CD4-positive, alpha-beta T cell (primary cell): ENCODE measurements around the gene SIGLEC10. TPM values are rescaled to one million over a fixed set of nuclear protein-coding genes. Genes with fewer than 3 reads are reported as not detected.
A peak's percentile ranks its signal among the peaks of the same experiment; 100 is the strongest.
"Not testable (repeated sequence)": the region's sequence is repeated elsewhere in the genome, so short reads cannot be mapped to it uniquely, and the experiment has no call there.

Experiments
- ATAC-seq: fragments of 200-7000 bp; cut with Tn5 transposase; one replicate; pipeline ENCODE4 v1.10.0; 2022; ENCODE audit warnings: mild to moderate bottlenecking; ENCODE audit not compliant: poor library complexity
- CTCF ChIA-PET: fragments of 350-600 bp; sonication (Branson Sonifier 250); formaldehyde crosslinking; loops from one replicate; lab custom pipeline; 2021; ENCODE audit warnings: antibody characterized with exemption, inconsistent platforms; lab: Charles Lee
- POLR2A ChIA-PET: fragments of 350-600 bp; sonication (Branson Sonifier 250); formaldehyde crosslinking; loops from one replicate; lab custom pipeline; 2021; ENCODE audit warnings: antibody characterized with exemption, inconsistent platforms; lab: Charles Lee
- DNase-seq, 14 experiments: peaks; one replicate each; pipeline ENCODE4 v3.0.0-alpha.2; 2013 to 2020; ENCODE audit warnings: mixed read lengths in 2 of 14
- H3K27ac ChIP-seq, 2 donors: one replicate each; pipeline versions ENCODE4 v1.5.1 to v1.7.0; 2013; ENCODE audit warnings: low read length in 2 of 2, low read depth in 1 of 2, mild to moderate bottlenecking in 1 of 2
- H3K27me3 ChIP-seq, 2 experiments: 1 replicate in 1 of 2; 2 replicates in 1 of 2; pipeline versions ENCODE4 v1.6.1 to v1.7.0; 2013; ENCODE audit warnings: low read length in 2 of 2, control low read depth in 1 of 2, mild to moderate bottlenecking in 1 of 2, moderate library complexity in 1 of 2; ENCODE audit not compliant: insufficient read depth in 2 of 2, control insufficient read depth in 1 of 2
- H3K36me3 ChIP-seq: one replicate; pipeline ENCODE4 v1.6.1; 2013; ENCODE audit warnings: low read length, control low read depth; ENCODE audit not compliant: insufficient read depth
- H3K4me1 ChIP-seq: one replicate; pipeline ENCODE4 v1.6.1; 2013; ENCODE audit warnings: low read length, control low read depth; ENCODE audit not compliant: insufficient read depth
- H3K4me3 ChIP-seq: one replicate; pipeline ENCODE4 v1.5.1; 2013; ENCODE audit warnings: mild to moderate bottlenecking, low read length, moderate library complexity
- H3K9me3 ChIP-seq, 2 experiments: 1 replicate in 1 of 2; 2 replicates in 1 of 2; pipeline versions ENCODE4 v1.6.1 to v1.7.0; 2013; ENCODE audit warnings: low read length in 2 of 2, mild to moderate bottlenecking in 2 of 2, control low read depth in 1 of 2, moderate library complexity in 1 of 2; ENCODE audit not compliant: control insufficient read depth in 1 of 2, insufficient read depth in 1 of 2
- H3K27ac Mint-ChIP-seq: one replicate; pipeline ENCODE4 v1.8.0; 2020; ENCODE audit warnings: mixed read lengths
- H3K27me3 Mint-ChIP-seq: one replicate; pipeline ENCODE4 v1.8.0; 2021; ENCODE audit warnings: mixed read lengths
- H3K36me3 Mint-ChIP-seq: one replicate; pipeline ENCODE4 v1.8.0; 2021; ENCODE audit warnings: low read depth, mixed read lengths
- H3K4me1 Mint-ChIP-seq: one replicate; pipeline ENCODE4 v1.8.0; 2021; ENCODE audit warnings: low read depth, mixed read lengths
- H3K4me3 Mint-ChIP-seq: one replicate; pipeline ENCODE4 v1.8.0; 2020; ENCODE audit warnings: mild to moderate bottlenecking, mixed read lengths
- H3K9me3 Mint-ChIP-seq: one replicate; pipeline ENCODE4 v1.8.0; 2020; ENCODE audit warnings: mixed read lengths
- intact Hi-C, 2 experiments: fragments of 100-400 bp; cut with DNase I in 1 of 2; cut with micrococcal nuclease in 1 of 2; formaldehyde crosslinking; loops; one replicate each; pipeline versions ENCODE4 v1.15.1 to v1.9.0; 2023 to 2025; cut with DNase I, micrococcal nuclease
- total RNA-seq, 174 experiments: library from RNA in 2 of 174; stranded (reverse) in 2 of 174; gene quantifications; one replicate each; pipeline ENCODE4 v1.2.3 and lab custom pipeline; 2021 to 2026
- TF ChIP-seq, protein P1 (sequence below): fragments of 200-600 bp; IDR thresholded peaks from one replicate; pipeline ENCODE4 v1.8.0; 2022; ENCODE audit warnings: antibody characterized with exemption, mild to moderate bottlenecking

SIGLEC10 gene
- total RNA-seq, 2 experiments from 2014 or later, result 0.39 to 0.58 TPM

GRCh38 chr19:51399231-51399630 lies 18.2 kb downstream of the SIGLEC10 start:
- ChIA-PET POLR2A (no interaction called here), CTCF (interaction anchor here (1.0 kb wide), 1 partner anchor 117 kb away, joined by 3 read pairs; no protein-coding TSS in a partner anchor)
- H3K9me3 Mint-ChIP-seq, result no peaks in the 10 kb centered on the region
- DNase-seq (no peak), ATAC-seq (no peak)
- intact Hi-C loops, result no loop called here
- Histone ChIP-seq H3K36me3 (no peaks in the 10 kb centered on the region), H3K27ac (no peak overlapping the region), H3K9me3 (peaks cover 15 to 26% of the 10 kb centered on the region in 2 experiments), H3K4me1 (peaks cover 11% of the 10 kb centered on the region), H3K4me3 (no peak overlapping the region), H3K27me3 (no peaks in the 10 kb centered on the region)
- H3K4me3 Mint-ChIP-seq, result no peak overlapping the region
- H3K27me3 Mint-ChIP-seq, result peaks cover 6% of the 10 kb centered on the region
- H3K36me3 Mint-ChIP-seq, result no peaks in the 10 kb centered on the region
- TF ChIP-seq, protein P1, sequence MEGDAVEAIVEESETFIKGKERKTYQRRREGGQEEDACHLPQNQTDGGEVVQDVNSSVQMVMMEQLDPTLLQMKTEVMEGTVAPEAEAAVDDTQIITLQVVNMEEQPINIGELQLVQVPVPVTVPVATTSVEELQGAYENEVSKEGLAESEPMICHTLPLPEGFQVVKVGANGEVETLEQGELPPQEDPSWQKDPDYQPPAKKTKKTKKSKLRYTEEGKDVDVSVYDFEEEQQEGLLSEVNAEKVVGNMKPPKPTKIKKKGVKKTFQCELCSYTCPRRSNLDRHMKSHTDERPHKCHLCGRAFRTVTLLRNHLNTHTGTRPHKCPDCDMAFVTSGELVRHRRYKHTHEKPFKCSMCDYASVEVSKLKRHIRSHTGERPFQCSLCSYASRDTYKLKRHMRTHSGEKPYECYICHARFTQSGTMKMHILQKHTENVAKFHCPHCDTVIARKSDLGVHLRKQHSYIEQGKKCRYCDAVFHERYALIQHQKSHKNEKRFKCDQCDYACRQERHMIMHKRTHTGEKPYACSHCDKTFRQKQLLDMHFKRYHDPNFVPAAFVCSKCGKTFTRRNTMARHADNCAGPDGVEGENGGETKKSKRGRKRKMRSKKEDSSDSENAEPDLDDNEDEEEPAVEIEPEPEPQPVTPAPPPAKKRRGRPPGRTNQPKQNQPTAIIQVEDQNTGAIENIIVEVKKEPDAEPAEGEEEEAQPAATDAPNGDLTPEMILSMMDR, result no peak
- H3K27ac Mint-ChIP-seq, result no peak overlapping the region
- peaks cover 7% of the 10 kb centered on the region for H3K4me1 Mint-ChIP-seq

- H3K9me3 ChIP-seq, result peaks cover 12 to 16% of the 10 kb centered on the region in 2 experiments
- H3K36me3 Mint-ChIP-seq, result no peaks in the 10 kb centered on the region
- peak overlapping the region; percentile 25 for H3K4me3 Mint-ChIP-seq
- no peak overlapping the region for H3K4me3 ChIP-seq
- peaks cover 18% of the 10 kb centered on the region for H3K4me1 ChIP-seq
- H3K9me3 Mint-ChIP-seq, result no peaks in the 10 kb centered on the region
- H3K27me3 Mint-ChIP-seq, result peaks cover under 1% of the 10 kb centered on the region
- ATAC-seq (no peak), DNase-seq (peak in 3 of 14 experiments; percentile 41 to 48 (median 45))
- no peak overlapping the region for H3K27ac ChIP-seq
- intact Hi-C loops, result no loop called here
- H3K27me3 ChIP-seq, result no peaks in the 10 kb centered on the region
- ChIA-PET CTCF (interaction anchor here (0.7 kb wide), 1 partner anchor 23 kb away, joined by 3 read pairs; no protein-coding TSS in a partner anchor), POLR2A (no interaction called here)
- TF ChIP-seq, protein P1, result peak; percentile 68
- H3K27ac Mint-ChIP-seq, result no peak overlapping the region
- H3K36me3 ChIP-seq, result no peaks in the 10 kb centered on the region
- peaks cover 13% of the 10 kb centered on the region for H3K4me1 Mint-ChIP-seq
Measured at GRCh38 chr19:51398096-51398704, 19.2 kb downstream of the SIGLEC10 start.

- H3K4me3 ChIP-seq, ATAC-seq, CTCF ChIA-PET, H3K4me3 Mint-ChIP-seq, intact Hi-C loops, DNase-seq, H3K36me3 ChIP-seq, H3K9me3 Mint-ChIP-seq, H3K27ac ChIP-seq, H3K27ac Mint-ChIP-seq, POLR2A ChIA-PET, H3K36me3 Mint-ChIP-seq, H3K27me3 Mint-ChIP-seq, H3K27me3 ChIP-seq: not testable (repeated sequence)
- Histone ChIP-seq H3K4me1 (peaks cover 18% of the 10 kb centered on the region), H3K9me3 (peaks cover 6 to 10% of the 10 kb centered on the region in 2 experiments)
- peaks cover 13% of the 10 kb centered on the region for H3K4me1 Mint-ChIP-seq
Measured at GRCh38 chr19:51397453-51397852, 20.0 kb downstream of the SIGLEC10 start.

DNA sequence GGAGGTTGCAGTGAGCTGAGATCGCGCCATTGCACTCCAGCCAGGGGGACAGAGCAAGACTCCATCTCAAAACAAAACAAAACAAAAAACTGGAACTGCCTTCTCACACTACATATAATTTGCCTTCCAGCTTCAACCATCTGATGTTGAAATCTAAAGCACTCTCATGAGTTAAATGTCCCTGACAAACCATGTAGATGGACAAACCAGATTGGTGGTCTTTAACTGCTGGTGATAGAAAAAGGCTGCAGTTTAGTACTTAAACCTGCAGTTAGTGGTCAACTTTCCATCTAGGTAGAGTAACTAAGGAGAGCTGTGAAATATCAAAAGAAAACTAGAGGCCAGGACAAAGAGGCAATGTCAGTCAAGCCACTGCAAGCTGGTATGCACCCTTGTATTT lies 21.3 kb downstream of the SIGLEC10 start:
- Mint-ChIP-seq H3K27me3 (no peaks in the 10 kb centered on the region), H3K4me3 (no peak overlapping the region), H3K4me1 (peaks cover 18% of the 10 kb centered on the region), H3K27ac (no peak overlapping the region), H3K36me3 (no peaks in the 10 kb centered on the region), H3K9me3 (no peaks in the 10 kb centered on the region)
- Histone ChIP-seq H3K4me1 (peaks cover 18% of the 10 kb centered on the region), H3K36me3 (no peaks in the 10 kb centered on the region), H3K9me3 (peaks cover 0 to 1% of the 10 kb centered on the region in 2 experiments), H3K27me3 (no peaks in the 10 kb centered on the region), H3K4me3 (no peak overlapping the region), H3K27ac (no peak overlapping the region)
- DNase-seq, result no peak
- intact Hi-C loops, result no loop called here
- TF ChIP-seq, protein P1, result no peak
- POLR2A ChIA-PET, result no interaction called here
- CTCF ChIA-PET, result no interaction called here
- ATAC-seq, result no peak
